Gastroesophageal sphincter (tissue), 4 donors: ENCODE data around the gene AKAP13. TPM values are rescaled to one million over a fixed set of nuclear protein-coding genes. Genes with fewer than 3 reads are reported as not detected.
A peak's percentile ranks its signal among the peaks of the same experiment; 100 is the strongest.

Experiments
- ATAC-seq: fragments of 150-250 bp; one replicate; pipeline ENCODE4 v1.9.1; 2016; ENCODE audit warnings: mild to moderate bottlenecking, moderate library complexity
- H3K27ac ChIP-seq, 4 donors: fragments of 200-600 bp; sonication (generic) in 3 of 4; 1 replicate in 3 of 4; 2 replicates in 1 of 4; pipeline ENCODE4 v1.5.1; 2016 to 2019
- H3K27me3 ChIP-seq: fragments of 200-600 bp; sonication (generic); one replicate; pipeline ENCODE4 v1.5.1; 2019
- H3K36me3 ChIP-seq, 2 donors: fragments of 200-600 bp; sonication (generic); one replicate each; pipeline ENCODE4 v1.5.1; 2019; ENCODE audit warnings: control low read depth in 1 of 2
- H3K4me1 ChIP-seq, 3 donors: fragments of 200-600 bp; sonication (generic); 1 replicate in 2 of 3; 2 replicates in 1 of 3; pipeline ENCODE4 v1.5.1; 2016 to 2019; ENCODE audit warnings: control low read depth in 2 of 3
- H3K4me3 ChIP-seq, 2 donors: fragments of 200-600 bp; sonication (generic); one replicate each; pipeline ENCODE4 v1.5.1; 2019; ENCODE audit warnings: mild to moderate bottlenecking in 1 of 2, moderate library complexity in 1 of 2
- H3K9me3 ChIP-seq, 3 donors: fragments of 200-600 bp; sonication (generic); one replicate each; pipeline ENCODE4 v1.5.1; 2017 to 2019; ENCODE audit warnings: control low read depth in 2 of 3
- EP300 ChIP-seq: sonication (generic); formaldehyde crosslinking; IDR thresholded peaks from one replicate; pipeline ENCODE4 v1.6.1; 2017; ENCODE audit warnings: antibody characterized with exemption, mild to moderate bottlenecking
- POLR2A ChIP-seq, 2 donors: fragments of 450-650 bp; IDR thresholded peaks; one replicate each; pipeline ENCODE4 v1.6.1; 2017; ENCODE audit warnings: antibody characterized with exemption in 2 of 2, mild to moderate bottlenecking in 2 of 2, moderate library complexity in 1 of 2
- POLR2AphosphoS5 ChIP-seq: sonication (generic); formaldehyde crosslinking; IDR thresholded peaks from one replicate; pipeline ENCODE4 v1.6.1; 2017; ENCODE audit warnings: antibody characterized with exemption
- WGBS, 2 donors: methylation state at CpG; one replicate each; pipeline ENCODE4 v1.1.5; 2018; ENCODE audit warnings: low coverage in 1 of 2; 5-methylcytosine and 5-hydroxymethylcytosine counted together
- total RNA-seq, 4 donors: library from RNA; depleted of rRNA; stranded (reverse); fragments of >200 nt; gene quantifications; one replicate each; pipeline ENCODE4 v1.1.0, GENCODE V29; 2016
- TF ChIP-seq, protein P1 (sequence below), 4 experiments: fragments of 200-600 bp in 2 of 4; fragments of 450-650 bp in 2 of 4; sonication (generic) in 1 of 4; IDR thresholded peaks; one replicate each; pipeline ENCODE4 v1.5.1; 2017 to 2019; ENCODE audit warnings: antibody characterized with exemption in 4 of 4, mild to moderate bottlenecking in 2 of 4, moderate library complexity in 2 of 4

Gene AKAP13
- total RNA-seq, 4 donors from 2014 or later, result 196 to 252 (median 215) TPM

DNA sequence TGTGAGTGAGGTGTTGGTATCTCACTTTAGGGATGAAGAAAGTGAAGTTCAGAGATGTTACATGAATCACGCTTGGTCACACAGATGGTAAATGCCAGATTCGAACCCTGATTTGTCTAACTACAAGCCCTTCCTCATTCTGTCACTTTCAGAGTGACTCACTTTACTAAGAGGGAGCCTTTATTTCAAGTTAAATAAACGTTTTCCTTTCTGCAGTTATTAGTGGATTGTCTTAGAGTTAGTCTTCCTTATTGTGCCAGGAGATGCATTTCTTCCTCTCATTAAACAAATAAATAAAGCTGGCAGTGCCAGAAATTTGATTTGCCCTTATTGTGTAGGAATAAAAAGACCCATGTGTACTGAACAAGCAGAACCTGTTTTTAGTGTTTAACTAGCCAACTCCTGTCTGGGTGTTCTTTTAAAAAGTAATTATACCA, 162.5 kb downstream of the AKAP13 start:
- H3K27ac ChIP-seq, result peak overlapping the region in 3 of 4 donors; percentile 68 to 78 (median 74)
- no peak for TF ChIP-seq EP300
- TF ChIP-seq, protein P1, sequence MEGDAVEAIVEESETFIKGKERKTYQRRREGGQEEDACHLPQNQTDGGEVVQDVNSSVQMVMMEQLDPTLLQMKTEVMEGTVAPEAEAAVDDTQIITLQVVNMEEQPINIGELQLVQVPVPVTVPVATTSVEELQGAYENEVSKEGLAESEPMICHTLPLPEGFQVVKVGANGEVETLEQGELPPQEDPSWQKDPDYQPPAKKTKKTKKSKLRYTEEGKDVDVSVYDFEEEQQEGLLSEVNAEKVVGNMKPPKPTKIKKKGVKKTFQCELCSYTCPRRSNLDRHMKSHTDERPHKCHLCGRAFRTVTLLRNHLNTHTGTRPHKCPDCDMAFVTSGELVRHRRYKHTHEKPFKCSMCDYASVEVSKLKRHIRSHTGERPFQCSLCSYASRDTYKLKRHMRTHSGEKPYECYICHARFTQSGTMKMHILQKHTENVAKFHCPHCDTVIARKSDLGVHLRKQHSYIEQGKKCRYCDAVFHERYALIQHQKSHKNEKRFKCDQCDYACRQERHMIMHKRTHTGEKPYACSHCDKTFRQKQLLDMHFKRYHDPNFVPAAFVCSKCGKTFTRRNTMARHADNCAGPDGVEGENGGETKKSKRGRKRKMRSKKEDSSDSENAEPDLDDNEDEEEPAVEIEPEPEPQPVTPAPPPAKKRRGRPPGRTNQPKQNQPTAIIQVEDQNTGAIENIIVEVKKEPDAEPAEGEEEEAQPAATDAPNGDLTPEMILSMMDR (IDR thresholded peaks at IDR 0.05), result no peak
- TF ChIP-seq POLR2AphosphoS5, result no peak
- TF ChIP-seq POLR2A (IDR thresholded peaks at IDR 0.05), result no peak
- no peaks in the 10 kb centered on the region for H3K9me3 ChIP-seq
- no peak overlapping the region for H3K4me3 ChIP-seq
- no peaks in the 10 kb centered on the region for H3K27me3 ChIP-seq
- no peak for ATAC-seq
- WGBS, 2 donors, result 17 to 49% methylated on average over 3 of the region's 3 CpGs
- no peaks in the 10 kb centered on the region for H3K36me3 ChIP-seq
- H3K4me1 ChIP-seq, result peaks cover 26 to 56% (median 36%) of the 10 kb centered on the region in 3 donors

DNA sequence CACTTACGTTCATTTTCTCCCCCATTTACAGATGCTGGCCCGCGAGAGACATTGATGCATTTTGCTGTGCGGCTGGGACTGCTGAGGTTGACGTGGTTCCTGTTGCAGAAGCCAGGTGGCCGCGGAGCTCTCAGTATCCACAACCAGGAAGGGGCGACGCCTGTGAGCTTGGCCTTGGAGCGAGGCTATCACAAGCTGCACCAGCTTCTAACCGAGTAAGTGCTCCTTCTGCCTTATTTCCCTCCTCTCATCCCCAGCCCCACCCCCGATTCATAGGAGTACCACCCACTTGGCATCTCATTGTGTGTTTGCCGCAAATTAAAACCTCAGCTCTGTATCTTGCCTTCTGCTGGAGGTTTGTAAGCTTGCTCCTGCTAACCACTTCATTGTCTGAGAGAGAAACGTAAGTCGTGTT, 163.3 kb downstream of the AKAP13 start:
- Histone ChIP-seq H3K27me3 (no peaks in the 10 kb centered on the region), H3K9me3 (no peaks in the 10 kb centered on the region), H3K36me3 (no peaks in the 10 kb centered on the region), H3K4me1 (peaks cover 26 to 57% (median 36%) of the 10 kb centered on the region in 3 donors), H3K27ac (peak overlapping the region; percentile 44 to 78 (median 71)), H3K4me3 (peak overlapping the region in 1 of 2 donors; percentile 15)
- ATAC-seq, result peak; percentile 55
- 17 to 78% methylated on average over 6 to 9 of the region's 15 CpGs for WGBS, 2 donors
- TF ChIP-seq, protein P1 (IDR thresholded peaks at IDR 0.05), result peak in 1 of 4 experiments; percentile 45
- TF ChIP-seq POLR2AphosphoS5 (peak; percentile 9), POLR2A (IDR thresholded peaks at IDR 0.05) (peak in 1 of 2 donors; percentile 39), EP300 (no peak)

GRCh38 chr15:85545185-85545584, 164.8 kb downstream of the AKAP13 start:
- peak overlapping the region; percentile 68 to 78 (median 75) for H3K27ac ChIP-seq
- peaks cover 26 to 69% (median 36%) of the 10 kb centered on the region in 3 donors for H3K4me1 ChIP-seq
- peak; percentile 65 for TF ChIP-seq POLR2AphosphoS5
- TF ChIP-seq, protein P1 (IDR thresholded peaks at IDR 0.05), result no peak
- TF ChIP-seq POLR2A (IDR thresholded peaks at IDR 0.05), result no peak
- ATAC-seq, result peak; percentile 84
- H3K27me3 ChIP-seq, result no peaks in the 10 kb centered on the region
- peak overlapping the region in 1 of 2 donors; percentile 7 for H3K4me3 ChIP-seq
- H3K36me3 ChIP-seq, result peaks cover 0 to 5% of the 10 kb centered on the region in 2 donors
- 70% methylated on average over 1 of the region's 1 CpG; no CpG with 5 or more reads in 1 of the 2 donors for WGBS, 2 donors
- no peaks in the 10 kb centered on the region for H3K9me3 ChIP-seq

DNA sequence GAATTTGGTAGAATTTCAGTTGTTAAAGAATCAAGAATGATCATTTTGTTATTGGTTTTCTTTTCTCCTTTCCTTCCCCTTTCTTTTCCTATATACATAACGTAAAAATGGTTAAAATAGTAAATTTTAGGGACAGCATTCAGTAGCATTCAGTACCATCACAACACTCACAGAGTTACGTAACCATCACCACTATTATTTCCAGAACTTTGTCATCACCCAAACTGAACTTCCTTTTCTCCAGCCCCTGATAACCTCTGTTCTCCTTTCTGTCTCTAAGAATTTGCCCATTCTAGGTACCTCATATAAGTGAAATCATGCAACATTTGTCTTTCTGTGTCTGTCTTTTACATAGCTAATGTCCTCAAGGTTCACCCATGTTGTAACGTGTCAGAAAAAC, 165.3 kb downstream of the AKAP13 start:
- peak; percentile 17 for ATAC-seq
- Histone ChIP-seq H3K4me1 (peaks cover 30 to 74% (median 36%) of the 10 kb centered on the region in 3 donors), H3K9me3 (no peaks in the 10 kb centered on the region), H3K4me3 (no peak overlapping the region), H3K27me3 (no peaks in the 10 kb centered on the region), H3K36me3 (peaks cover 0 to 5% of the 10 kb centered on the region in 2 donors), H3K27ac (peak overlapping the region; percentile 68 to 78 (median 75))
- TF ChIP-seq POLR2AphosphoS5 (no peak), EP300 (no peak), POLR2A (IDR thresholded peaks at IDR 0.05) (no peak)
- TF ChIP-seq, protein P1 (IDR thresholded peaks at IDR 0.05), result no peak
- 76 to 81% methylated on average over 2 to 3 of the region's 3 CpGs for WGBS, 2 donors

DNA sequence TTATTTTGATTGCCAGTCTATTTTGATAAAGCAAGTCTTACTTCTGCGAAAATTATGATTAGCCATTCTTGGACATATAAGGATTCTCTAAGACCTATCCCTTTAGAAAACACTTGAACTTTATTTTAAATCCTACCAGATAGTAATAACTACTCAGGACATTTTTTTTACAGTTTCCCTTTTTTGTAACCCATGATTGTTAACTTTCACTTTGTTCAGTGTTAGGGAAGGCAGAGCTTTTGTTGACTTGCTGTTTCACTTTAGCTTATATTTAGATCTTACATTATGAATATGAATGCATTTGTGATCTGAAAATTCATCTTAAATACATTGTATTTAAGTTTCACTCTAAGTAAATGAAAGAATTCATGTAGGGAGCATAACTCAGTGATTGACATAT, 167.0 kb downstream of the AKAP13 start:
- 86 to 93% methylated on average over 1 of the region's 1 CpG for WGBS, 2 donors
- H3K4me3 ChIP-seq, result no peak overlapping the region
- peak overlapping the region in 3 of 4 donors; percentile 3 to 49 (median 48) for H3K27ac ChIP-seq

More for the DNA sequence above, 167.0 kb downstream of the AKAP13 start:
- ATAC-seq, result no peak
- Histone ChIP-seq H3K9me3 (no peaks in the 10 kb centered on the region), H3K27me3 (no peaks in the 10 kb centered on the region), H3K4me1 (peaks cover 20 to 74% (median 29%) of the 10 kb centered on the region in 3 donors), H3K36me3 (peaks cover 0 to 5% of the 10 kb centered on the region in 2 donors)
- TF ChIP-seq POLR2A (IDR thresholded peaks at IDR 0.05), result no peak
- TF ChIP-seq, protein P1 (IDR thresholded peaks at IDR 0.05), result no peak
- TF ChIP-seq EP300, result no peak
- TF ChIP-seq POLR2AphosphoS5, result no peak
